Subcutaneous adipose tissue (tissue), 4 donors: ENCODE results near the gene AGBL4. TPM values are rescaled to one million over a fixed set of nuclear protein-coding genes. Genes with fewer than 3 reads are reported as not detected.

Experiments
- CTCF ChIP-seq: fragments of 450-650 bp; IDR thresholded peaks from one replicate; pipeline ENCODE4 v1.5.1; 2016; ENCODE audit warnings: low read depth, mild to moderate bottlenecking, control low read depth, antibody characterized with exemption, moderate library complexity
- total RNA-seq, 4 donors: library from RNA; depleted of rRNA; stranded (reverse); fragments of >200 nt; gene quantifications; one replicate each; pipeline ENCODE4 v1.1.0, GENCODE V29; 2016

The AGBL4 gene
- total RNA-seq: 1 to 10 TPM in 1 of 4 donors, under 1 TPM in 3; 0.16 to 3.6 (median 0.59) TPM

DNA sequence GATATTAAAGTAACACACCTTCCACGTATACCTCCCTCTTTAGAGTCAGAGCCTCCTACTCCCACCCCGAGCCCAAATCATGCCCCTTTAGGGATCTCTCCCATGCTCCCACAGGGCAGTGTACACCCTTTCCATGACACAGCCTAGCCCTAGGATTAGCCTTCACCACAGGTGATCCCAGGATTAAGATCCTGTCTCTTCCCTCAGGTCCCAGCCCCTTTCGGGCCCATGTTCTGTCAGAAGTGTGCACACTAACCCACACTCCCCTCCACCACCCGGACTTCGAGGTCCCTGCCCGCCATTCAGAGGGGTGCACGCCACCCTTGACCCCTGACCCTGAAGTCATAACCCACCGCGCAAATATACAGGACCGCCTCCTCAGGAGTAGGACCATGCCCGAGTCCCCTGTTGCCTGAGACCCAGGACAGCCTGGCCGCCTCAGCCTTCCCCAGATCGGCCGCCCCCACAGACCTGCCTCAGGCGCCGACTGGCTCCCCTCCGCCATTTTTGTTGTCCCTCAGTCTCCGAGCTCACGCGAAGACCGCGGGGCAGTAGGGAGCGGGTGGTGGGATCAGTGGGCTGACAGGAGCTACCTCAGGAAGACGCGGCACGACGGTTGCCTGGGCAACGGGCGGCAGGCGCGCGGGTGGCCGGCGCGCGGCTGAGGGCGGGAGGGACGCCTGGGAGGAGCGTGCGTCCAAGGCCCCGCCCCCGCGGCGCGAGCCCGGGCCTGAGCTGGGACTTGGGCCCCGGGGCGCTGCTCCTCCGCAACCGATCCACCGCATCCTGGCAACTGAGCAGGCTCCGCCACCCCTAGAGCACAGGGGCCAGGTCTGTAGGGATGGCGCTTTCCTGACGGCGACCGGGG lies at the start of gene AGBL4:
Gene AGBL4, minus strand, starts transcription at position 663 of the 868 bp plus-strand sequence.
- no peak for TF ChIP-seq CTCF

DNA sequence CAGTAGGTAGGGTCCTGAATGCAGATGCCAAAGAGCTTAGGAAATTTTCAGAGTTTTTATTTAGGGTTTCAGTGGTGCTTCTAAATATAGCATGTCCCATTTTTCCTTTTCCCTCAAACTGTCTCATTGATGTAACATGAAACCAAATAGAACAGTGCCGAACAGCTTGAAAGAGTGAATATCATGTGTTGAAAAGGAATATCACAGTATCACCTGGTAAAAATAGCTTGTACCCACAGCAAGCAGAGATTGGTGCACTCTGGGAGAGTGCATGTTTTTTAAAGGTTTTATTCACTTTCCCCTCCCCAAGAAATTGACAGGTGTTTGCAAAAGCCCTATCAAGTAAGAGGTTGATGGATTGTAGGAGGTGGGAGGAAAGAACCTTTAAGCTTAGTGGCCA lies 43.1 kb upstream of the AGBL4 start:
- no peak for TF ChIP-seq CTCF

DNA sequence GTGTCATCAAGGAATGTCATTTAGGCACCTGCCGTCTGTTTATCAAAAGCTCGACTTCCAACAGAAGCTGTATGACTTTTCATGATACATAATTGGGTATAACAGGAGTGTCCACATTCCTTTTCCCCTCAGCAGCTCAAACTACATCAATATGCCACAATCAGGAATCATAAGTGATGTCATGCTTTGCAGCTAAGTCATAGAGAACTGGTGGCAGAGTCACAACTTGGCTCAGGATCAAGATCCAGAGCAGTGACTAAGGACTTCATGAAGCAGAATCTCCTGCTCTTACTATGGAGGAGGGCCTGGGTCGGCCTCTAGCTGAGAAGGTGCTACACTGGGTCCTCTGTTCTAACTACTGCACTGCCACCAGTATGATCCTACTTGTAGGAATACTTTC lies 36.5 kb upstream of the AGBL4 start:
- no peak for TF ChIP-seq CTCF

GRCh38 chr1:50048791-50049190 lies 25.0 kb upstream of the AGBL4 start:
- no peak for TF ChIP-seq CTCF

GRCh38 chr1:50047916-50048694 lies 24.4 kb upstream of the AGBL4 start:
- no peak for TF ChIP-seq CTCF

DNA sequence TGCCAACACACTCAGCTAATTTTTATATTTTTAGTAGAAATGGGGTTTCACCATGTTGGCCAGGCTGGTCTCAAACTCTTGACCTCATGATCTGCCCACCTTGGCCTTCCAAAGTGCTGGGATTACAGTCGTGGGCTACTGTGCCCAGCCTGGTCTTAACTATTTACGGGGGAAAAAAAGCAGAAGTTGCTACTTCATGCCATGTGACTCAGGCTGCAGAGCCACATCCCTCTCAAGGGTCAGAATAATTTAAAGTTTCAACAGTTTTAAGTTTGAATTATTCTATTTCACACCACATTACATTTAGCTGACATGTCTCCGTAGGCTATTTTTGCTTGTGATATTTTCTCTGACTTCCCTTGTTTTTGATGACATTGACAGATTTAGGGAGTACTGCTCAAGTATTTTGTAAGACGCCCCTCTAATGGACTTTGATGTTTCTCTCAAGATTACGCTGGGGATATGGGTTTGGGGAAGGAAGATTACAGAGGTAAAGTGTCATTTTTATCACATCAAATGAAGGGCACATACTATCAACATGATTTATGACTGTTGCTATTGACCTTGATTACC lies 14.6 kb upstream of the AGBL4 start:
- TF ChIP-seq CTCF: no peak

- no peak for TF ChIP-seq CTCF
Observed at GRCh38 chr1:50027794-50028193, 4.0 kb upstream of the AGBL4 start.
